SIG-M5 treated with dmso at 0.1 percent for 504 hours (cell line): Measurements from ENCODE around the gene DIP2A.
A peak's percentile ranks its signal among the peaks of the same experiment; 100 is the strongest.

Experiments used
- DNase-seq: peaks from one replicate; lab custom pipeline; 2025; ENCODE audit not compliant: unreplicated experiment; lab: John Stamatoyannopoulos, UW

Gene DIP2A

DNA sequence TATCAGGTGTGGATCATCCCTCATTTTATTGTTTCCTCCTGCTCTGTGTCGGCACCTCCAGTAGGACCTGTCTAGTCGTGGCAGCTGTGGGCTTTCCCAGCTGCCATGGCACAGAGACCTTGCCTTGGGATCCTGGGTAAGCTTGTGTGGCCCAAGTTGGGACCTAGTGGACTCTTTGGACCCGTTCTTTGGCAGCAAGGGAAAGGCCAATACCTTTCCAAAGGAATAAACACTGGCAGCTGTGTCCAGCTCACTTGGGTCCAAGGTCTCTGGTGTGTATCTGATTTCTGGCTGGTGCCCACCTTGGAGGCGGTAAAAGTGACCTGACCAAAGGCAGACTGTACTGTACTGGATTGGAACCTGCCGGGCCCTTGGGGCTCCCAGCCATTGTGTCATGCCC, 21.8 kb downstream of the DIP2A start:
- DNase-seq: no peak

DNA sequence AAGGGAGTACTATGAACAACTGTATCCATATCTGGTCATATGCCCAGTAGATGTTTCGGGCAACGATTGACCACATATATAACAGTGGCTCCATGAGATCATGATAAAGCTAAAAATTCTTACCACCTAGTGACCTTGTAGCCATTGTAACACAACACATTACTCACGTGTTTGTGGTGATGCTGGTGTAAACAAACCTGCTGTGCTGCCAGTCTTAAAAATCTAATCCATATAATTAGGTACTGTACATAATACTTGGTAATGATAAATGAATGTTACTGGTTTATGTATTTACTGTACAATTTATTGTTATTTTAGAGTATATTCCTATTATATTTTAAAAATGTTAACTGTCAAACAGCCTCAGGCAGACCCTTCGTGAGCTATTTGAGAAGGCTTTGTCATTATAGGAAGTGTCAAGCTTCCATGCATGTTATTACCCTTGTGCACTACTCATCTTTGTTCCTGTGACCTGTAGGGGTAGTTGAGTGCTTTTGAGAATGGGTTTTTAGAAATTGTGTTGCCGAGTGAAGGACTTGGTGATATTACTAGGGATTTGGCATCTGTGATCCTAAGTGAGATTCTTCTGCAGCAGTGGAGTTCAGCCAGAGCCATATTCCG, 23.6 kb downstream of the DIP2A start:
- no peak for DNase-seq

DNA sequence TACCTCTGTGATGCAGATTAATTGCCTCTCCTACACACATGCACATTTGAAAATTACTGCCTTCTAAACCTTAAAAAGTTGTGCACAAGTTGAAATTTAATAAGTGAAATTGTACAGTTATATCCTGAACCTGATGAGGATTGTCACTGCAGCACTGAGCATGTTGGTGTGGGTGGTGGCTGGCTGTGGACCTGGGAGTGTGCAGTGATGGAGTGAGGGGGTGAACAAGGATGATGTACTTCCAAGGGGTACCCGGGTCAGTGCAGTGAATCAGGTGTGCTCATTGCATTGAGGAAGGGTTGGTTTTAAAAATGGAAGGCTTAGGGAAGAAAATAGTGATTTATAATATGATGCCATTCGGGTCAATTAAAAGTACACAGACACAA, 24.1 kb downstream of the DIP2A start:
- no peak for DNase-seq

DNA sequence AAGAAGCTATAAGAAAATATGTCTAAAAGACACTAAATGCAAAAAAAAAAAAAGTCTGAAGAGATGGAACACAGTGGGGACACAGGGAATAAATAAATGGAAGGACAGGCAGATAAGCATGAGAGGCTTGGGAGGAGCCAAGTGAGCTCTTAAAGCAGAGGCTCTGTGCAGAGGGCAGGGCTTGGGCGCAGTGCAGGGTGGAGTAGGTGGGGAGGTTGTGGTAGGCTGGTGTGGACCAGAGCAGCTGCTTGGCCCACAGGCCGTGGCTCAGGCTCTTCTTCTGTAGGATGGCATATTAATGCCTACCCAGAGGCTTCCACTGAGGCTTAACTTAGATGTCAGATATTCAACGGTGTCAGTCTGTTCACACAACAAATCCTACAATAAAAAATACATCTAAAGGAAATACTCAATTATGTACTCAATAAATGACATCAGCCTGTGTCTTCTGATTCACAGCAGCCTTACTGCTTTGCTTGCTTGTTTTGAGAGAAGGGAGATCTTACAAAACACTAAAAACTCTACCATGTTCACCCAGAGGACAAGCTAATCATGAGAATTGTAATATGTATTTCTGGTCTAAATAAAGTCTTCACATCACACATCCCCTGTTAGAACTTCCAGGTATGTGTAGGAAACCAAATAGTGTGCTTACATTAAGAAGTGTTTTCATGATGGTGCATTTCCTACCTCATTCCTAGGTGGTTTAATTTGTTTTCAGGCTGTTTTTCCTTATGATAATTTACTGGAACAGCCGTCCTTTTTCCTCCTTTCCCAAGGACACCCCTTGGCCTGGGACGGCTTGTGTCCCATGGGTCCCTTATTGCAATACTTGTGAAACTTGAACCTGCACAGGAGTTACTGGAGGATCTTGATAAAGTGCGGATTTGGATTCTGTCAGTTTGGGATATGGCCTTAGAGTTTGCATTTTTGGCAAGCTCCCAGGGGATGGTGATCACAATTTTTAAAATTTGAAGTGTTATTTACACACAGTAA, 24.9 kb downstream of the DIP2A start:
- DNase-seq: no peak

DNA sequence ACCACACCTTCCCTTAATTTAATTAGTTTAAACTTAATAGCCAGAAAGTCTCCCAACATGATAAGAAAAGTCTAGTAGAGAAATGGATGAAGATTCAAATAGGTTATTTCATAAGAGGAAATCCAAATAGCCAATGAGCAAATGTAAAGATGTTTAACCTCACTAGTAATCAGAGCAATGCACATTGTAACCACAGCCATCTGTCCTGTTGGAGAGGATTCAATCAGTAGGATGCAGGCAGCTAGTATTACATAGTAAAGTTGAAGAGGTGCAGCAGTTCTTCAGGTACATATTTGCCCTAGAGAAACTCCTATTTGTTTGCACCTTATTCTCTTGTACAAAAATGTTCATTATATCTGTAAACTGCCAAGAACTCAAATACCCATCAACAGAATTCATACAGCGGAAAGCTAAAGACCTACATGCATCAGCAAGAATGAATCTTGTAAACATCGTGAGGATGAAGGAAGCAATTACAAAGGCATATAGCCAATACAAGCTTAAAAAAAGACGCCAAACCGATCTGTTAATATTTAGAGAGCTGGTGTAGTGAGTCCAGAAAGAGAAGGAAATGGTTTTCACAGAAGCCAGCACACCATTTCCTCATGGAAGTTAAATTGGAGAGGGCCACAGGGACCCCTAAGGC, 27.9 kb downstream of the DIP2A start:
- no peak for DNase-seq

DNA sequence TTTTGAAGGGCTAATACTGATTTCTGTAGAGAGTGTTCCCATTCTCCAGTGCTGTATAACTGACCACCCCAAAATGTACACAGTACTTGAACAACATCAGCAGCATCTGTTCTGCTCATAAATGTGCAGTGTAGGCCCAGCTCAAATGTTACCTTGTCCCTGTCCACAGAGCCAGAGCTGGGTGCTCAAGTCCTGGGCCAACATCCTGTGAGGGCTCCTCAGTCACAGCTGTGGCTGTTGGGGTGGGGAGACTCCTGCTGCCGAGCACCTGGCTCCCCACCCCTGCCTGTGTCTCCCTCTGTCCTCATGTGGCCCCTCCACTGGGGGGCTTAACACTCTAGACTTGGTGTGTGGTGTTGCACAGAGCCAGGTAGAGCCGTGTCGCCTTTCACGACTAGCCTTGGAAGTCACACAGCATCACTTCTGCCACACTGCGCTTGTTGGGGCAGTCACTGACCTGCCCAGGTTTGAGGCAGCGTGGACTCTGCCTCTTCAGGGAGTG, 30.5 kb downstream of the DIP2A start:
- no peak for DNase-seq

DNA sequence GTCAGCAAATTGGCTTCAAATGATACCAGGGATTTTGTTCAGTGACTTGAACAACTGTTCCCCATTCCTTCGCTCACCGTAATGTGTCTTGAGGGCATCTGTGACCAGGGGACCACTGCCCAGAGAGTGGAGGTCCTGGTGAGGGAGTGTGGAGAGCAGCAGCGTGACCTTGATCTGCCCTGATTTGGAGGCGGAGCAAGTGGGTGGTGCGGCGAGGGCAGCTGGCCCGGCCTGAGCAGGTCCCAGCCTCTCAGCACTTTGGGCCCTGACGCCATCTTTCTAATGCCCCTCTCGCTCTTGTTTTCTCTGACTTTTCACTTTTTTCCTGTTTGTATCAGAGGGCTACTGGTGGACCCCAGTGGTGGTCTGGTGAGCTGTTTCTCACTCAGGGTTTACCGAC, 31.1 kb downstream of the DIP2A start:
- no peak for DNase-seq

DNA sequence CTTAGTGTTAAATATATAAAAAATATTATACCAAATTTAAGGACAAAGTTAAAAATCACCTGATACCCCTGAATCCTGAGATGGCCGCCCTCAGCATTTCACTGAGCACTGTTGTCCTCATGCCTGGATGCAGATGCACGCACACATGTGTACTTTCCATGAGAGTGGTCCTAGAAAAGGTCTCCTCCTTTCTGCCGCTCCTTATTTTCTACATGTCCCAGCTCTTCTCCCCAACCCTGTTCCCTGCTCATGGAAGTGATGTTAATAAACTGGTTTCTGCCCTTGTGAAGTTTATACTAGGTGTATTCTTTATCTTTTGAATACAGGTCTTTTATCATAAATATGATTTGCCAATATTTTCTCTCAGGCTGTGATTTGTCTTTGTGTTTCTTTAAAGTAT, 32.9 kb downstream of the DIP2A start:
- DNase-seq: no peak

DNA sequence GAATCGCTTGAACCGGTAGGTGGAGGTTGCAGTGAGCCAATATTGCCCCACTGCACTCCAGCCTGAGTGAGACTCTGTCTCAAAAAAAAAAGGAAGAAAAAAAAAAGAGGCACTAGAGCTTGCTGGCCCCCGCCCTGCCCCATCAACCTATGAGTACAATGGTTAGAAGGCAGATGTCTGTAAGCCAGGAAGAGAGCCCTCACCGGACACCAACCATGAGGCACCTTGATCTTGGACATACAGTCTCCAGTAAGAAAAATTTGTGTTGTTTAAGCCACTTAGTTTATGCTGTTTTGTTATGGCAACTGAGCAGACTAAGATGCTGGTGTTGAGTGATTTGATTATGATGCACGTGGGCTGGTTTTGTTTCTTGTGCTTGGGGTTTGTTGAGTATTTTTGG, 34.2 kb downstream of the DIP2A start:
- DNase-seq: no peak

DNA sequence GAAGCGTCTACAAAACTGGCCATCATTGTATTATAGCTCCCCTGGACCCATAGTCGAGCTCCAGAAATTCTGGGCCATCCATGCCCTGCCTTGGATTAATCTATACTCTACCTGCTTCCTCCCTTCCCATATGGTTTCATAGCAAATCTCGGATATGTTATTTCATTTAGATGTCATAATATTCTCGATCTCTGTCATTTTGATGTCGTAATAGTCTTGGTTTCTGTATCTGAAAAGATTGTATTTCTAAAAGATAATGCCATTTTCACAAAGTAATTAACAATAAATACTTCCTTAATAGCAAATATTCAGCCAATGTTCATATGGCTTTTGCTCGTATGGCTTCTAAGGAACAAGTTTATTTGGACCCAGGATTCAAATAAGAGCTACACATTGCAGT, 35.1 kb downstream of the DIP2A start:
- DNase-seq: no peak

DNA sequence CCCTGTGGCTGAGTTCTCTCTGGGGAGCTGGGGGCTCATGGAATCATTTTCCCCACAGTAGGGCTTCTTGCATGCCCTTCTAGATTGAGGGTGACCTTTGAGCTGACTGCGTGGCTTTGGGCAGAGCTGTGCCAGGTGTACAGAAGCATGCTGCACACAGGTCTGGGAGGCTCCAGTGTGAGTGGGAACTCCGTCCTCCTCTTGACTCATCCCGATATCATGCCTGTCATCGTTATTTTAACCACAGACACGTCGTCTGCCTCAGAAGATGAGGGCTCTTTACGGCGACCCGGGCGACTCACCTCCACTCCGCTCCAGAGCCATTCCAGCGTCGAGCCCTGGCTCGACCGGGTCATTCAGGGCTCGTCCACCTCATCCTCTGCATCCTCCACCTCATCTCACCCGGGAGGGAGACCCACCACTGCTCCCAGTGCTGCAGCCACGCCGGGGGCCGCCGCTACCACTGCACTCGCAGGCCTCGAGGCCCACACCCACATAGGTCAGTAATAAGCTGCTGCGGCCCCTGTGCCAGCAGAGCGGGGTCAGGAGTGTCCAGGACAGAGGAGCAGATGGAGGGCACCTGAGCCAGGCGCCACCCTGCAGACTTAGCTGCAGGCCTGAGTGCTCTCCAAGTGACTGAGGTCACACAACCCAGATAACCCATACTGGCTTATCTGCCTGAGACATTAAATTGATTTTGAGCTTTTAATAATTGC, 39.8 kb downstream of the DIP2A start:
- DNase-seq: no peak

DNA sequence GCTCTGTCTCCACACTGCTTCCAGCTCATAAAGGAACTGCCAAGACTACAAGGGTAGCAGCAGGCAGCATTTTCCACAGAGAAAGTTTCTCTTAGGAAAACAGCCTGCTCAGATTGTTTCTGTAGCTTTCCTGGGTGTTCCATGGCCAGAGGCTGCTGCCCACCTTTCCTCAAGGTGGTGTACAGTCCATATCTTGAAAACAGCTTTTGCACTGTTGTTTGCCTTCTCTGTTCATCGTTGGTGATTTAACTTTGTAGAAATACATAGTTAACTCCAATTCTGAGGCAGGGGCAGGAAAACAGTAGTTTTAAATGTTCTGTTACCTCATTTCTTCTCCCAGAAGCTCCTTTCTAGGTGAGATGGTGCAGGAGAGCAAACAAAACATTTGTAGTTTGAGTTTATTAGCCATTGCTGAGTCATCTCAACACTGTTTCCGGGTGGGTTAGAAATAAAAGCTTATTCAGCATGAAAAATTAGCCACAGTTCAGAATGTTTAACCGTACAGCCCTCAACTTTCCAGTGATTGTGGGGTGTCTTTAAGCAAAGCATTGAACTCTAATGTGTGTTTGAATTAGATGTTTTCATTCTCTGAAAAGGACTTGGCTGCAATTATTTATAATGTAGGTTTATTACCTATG, 41.7 kb downstream of the DIP2A start:
- no peak for DNase-seq

DNA sequence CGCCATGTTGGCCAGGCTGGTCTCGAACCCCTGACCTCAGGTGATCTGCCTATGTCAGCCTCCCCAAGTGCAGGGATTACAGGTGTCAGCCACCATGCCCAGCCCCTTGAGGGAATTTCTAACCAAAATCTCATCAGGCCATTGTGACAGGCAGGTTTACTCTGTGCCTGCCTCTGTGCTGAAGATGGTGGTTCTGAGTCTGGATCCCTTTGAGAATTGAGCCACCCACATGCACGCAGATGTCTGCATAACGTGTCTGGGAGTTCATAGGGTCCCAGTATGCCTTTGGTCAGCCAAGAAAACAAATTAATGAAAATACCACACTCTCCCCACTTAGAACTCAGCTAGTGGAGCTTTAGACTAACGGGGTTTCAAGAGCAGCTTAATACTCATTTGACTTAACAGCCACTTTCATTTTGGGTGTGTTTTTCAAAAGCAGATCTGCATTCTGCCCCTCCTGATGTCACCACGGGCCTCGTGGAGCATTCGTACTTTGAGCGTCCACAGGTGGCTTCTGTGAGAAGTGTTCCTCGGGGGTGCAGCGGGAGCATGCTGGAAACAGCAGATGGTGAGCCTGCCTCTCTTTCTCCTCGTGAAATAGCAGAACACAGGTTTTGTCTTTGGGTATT, 45.3 kb downstream of the DIP2A start:
- no peak for DNase-seq

DNA sequence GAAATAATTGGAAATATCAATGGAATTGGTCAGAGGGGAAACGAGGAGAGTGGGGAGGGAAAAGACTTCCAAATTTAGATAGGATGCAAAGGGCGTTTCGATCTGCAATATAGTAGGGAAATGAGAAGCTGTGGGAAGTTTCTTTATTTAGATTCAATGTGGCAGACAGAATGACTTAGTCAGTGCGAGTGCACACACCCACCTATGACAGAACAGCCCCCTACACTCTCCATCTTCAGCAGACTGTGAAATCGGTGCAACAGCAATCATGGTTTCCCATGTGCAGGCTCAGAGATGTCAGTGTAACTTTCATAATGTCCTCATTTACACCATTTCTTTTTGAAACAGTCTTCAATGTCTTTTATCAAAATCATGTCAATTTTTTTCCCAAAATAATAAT, 46.0 kb downstream of the DIP2A start:
- no peak for DNase-seq

DNA sequence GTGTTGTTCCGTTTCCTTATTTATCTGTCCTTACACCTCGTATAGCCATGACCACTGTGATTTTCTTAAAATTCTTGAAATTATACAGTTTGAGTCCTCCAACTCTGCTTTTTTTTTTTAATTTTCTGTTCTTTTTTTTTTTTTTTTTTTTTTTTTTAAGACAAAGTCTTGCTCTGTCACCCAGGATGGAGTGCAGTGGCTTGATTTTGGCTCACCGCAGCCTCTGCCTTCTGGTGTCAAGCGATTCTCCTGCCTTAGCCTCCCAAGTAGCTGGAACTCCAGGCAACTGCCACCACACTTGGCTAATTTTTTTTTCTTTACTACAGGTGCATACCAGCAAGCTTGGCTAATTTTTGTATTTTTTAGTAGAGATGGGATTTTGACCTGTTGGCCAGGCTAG, 48.9 kb downstream of the DIP2A start:
- no peak for DNase-seq

DNA sequence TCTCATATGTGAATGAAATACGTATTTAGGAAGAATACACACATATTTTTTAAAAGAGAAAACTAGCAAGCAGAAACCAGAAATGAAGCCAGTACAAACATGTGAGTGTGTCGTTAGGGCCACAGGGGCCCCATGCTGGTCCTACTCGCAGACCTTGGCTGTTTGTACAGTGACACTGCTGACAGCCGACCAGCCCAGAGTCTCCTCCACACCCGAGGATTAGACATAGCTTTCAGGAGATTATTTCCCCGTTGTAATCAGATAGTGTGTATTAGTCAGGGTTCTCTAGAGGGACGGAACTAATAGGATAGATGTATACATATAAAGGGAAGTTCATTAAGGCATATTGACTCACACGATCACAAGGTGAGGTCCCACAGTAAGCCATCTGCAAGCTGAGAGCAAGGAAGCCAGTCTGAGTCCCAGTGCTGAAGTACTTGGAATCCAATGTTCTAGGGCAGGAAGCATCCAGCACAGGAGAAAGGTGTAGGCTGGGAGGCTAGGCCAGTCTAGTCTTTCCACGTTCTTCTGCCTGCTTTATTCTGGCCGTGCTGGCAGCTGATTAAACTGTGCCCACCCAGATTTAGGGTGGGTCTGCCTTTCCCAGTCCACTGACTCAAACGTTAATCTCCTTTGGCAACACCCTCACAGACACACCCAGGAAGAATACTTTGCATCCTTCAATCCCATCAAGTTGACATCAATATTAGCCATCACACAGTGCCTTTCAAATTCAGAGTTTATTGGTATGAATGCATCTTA, 51.2 kb downstream of the DIP2A start:
- DNase-seq: no peak

DNA sequence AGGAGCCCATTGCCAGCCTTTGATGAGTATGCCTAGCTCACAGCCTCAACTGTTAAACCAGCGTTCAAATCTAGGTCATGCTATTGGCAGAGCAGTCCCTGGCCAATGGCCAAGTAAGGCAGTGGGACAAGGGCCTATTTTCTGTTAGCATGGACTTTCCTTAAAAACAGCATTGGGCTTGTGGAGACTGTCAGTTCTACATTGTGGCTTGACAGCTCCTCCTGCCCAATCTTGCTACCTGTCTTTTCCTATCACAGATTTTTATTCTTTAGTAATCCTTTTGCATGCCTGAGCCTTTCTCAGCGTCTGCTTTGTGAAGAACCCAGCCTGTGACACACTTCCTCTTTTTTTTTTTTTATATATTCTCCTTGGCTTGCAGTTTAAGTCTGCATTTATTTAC, 56.4 kb downstream of the DIP2A start:
- peak; percentile 34 for DNase-seq

DNA sequence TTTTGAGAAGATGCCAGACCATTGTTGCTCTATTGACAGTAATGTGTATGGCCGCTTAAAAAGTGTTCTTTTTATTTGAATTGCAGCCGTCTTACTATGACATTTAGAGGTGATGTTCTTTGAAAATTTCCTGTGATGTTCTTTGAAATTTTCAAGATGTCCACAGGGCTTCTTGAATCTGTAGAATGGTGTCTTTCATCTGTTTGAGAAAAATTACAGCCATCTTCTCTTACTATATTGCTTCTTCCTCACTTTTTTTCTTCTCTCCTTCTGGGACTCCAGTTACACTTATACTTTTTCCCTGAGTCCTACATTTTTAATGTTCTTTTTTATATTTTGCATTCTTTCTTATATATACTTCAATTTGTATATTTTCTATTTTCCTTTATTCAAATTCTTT, 57.4 kb downstream of the DIP2A start:
- DNase-seq: no peak

DNA sequence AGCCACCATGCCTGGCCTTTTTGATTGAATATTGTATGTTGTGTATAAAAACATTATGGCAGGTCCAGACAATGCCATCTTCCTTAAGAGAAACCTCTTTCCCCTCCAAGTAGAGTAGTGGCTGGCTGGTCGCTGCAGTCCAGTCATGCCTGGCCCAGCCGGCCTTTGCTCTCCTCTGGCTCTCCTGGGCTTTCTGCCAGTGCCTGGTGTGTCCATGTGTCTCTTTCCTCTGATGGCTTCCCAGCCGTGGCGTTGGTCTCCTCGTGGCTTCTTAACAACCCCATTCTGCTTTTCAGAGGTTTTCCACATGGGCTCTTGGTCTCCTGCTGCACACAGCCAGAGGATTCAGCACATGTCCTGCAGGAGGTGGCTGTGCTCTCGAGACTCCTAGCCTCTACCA, 58.7 kb downstream of the DIP2A start:
- no peak for DNase-seq
